OCI-LY7 (cell line): ENCODE results near the gene ESPNL. TPM values are rescaled to one million over a fixed set of nuclear protein-coding genes. Genes with fewer than 3 reads are reported as not detected.

Source experiments
- BruUV-seq: library from RNA; stranded (reverse); fragments of 400-500 nt; replicated peaks from 2 replicates; lab custom pipeline; 2021; lab: Mats Ljungman, UMichigan
- CTCF ChIA-PET: fragments of 300-600 bp; sonication (Branson Sonifier 250); formaldehyde crosslinking; loops from one replicate; lab custom pipeline; 2022; ENCODE audit warnings: antibody characterized with exemption; ENCODE audit not compliant: unreplicated experiment; lab: Charles Lee
- POLR2A ChIA-PET: fragments of 300-600 bp; sonication (Branson Sonifier 250); formaldehyde crosslinking; loops from one replicate; lab custom pipeline; 2022; ENCODE audit warnings: antibody characterized with exemption; lab: Charles Lee
- DNase-seq: peaks from one replicate; pipeline ENCODE4 v3.0.0-alpha.2; 2015; ENCODE audit warnings: low spot score
- H2AFZ ChIP-seq: fragments of 200-600 bp; sonication (generic), shearing (Covaris generic); 2 replicates; pipeline ENCODE4 v1.6.1; 2014; ENCODE audit warnings: mild to moderate bottlenecking, antibody characterized with exemption, low read length, moderate library complexity
- H3K27ac ChIP-seq: fragments of 200-600 bp; sonication (generic); 2 replicates; pipeline ENCODE4 v1.5.1; 2014; ENCODE audit warnings: mixed run types, low read depth, mild to moderate bottlenecking, moderate library complexity, low read length, inconsistent platforms; ENCODE audit not compliant: poor library complexity, severe bottlenecking
- H3K36me3 ChIP-seq: fragments of 200-600 bp; sonication (generic); 2 replicates; pipeline ENCODE4 v1.6.1; 2014; ENCODE audit warnings: mild to moderate bottlenecking, antibody characterized with exemption, low read length, moderate library complexity, mixed read lengths; ENCODE audit not compliant: insufficient read depth
- H3K4me1 ChIP-seq: fragments of 200-600 bp; sonication (generic); 2 replicates; pipeline ENCODE4 v1.5.1; 2014; ENCODE audit warnings: mild to moderate bottlenecking, low read length; ENCODE audit not compliant: insufficient read depth, poor library complexity, severe bottlenecking
- H3K4me2 ChIP-seq: fragments of 200-600 bp; sonication (generic); 2 replicates; pipeline ENCODE4 v1.6.1; 2014; ENCODE audit warnings: mild to moderate bottlenecking, low read length
- H3K4me3 ChIP-seq: fragments of 200-600 bp; sonication (generic); 2 replicates; pipeline ENCODE4 v1.5.1; 2014; ENCODE audit warnings: mild to moderate bottlenecking, low read depth, low read length; ENCODE audit not compliant: poor library complexity, severe bottlenecking
- H3K79me2 ChIP-seq: fragments of 200-600 bp; sonication (generic); 2 replicates; pipeline ENCODE4 v1.6.1; 2016; ENCODE audit warnings: low read depth, mild to moderate bottlenecking, low read length, moderate library complexity, mixed read lengths; ENCODE audit not compliant: insufficient read depth
- H3K9me2 ChIP-seq: fragments of 200-600 bp; sonication (generic); 2 replicates; pipeline ENCODE4 v1.6.1; 2016; ENCODE audit warnings: mild to moderate bottlenecking, low read length, mixed read lengths; ENCODE audit not compliant: insufficient read depth
- H3K9me3 ChIP-seq: fragments of 200-600 bp; sonication (generic); 2 replicates; pipeline ENCODE4 v1.6.1; 2014; ENCODE audit warnings: mild to moderate bottlenecking, mixed run types, low read length, mixed read lengths
- H4K20me1 ChIP-seq: fragments of 200-600 bp; sonication (generic); 2 replicates; pipeline ENCODE4 v1.6.1; 2014; ENCODE audit warnings: mild to moderate bottlenecking, antibody characterized with exemption, low read length, moderate library complexity, mixed read lengths; ENCODE audit not compliant: insufficient read depth
- CTCF ChIP-seq: fragments of 200-600 bp; sonication (generic); conservative IDR thresholded peaks from 2 replicates; pipeline ENCODE4 v1.5.1; 2014; ENCODE audit warnings: mild to moderate bottlenecking, antibody characterized with exemption, low read length, moderate library complexity, mixed read lengths
- EZH2phosphoT487 ChIP-seq: fragments of 200-600 bp; sonication (generic); IDR thresholded peaks from 2 replicates; pipeline ENCODE4 v1.6.1; 2018; ENCODE audit warnings: low read depth, borderline replicate concordance, mild to moderate bottlenecking, mixed run types, antibody characterized with exemption, low read length, moderate library complexity, mixed read lengths
- intact Hi-C: fragments of 100-400 bp; cut with micrococcal nuclease; formaldehyde crosslinking; loops from one replicate; pipeline ENCODE4 v1.10.0; 2022; ENCODE audit not compliant: unreplicated experiment
- total RNA-seq, 2 experiments: library from RNA; depleted of rRNA in 1 of 2; stranded (reverse); fragments of >200 nt in 1 of 2; shearing (Covaris generic) in 1 of 2; gene quantifications; 2 replicates each; pipeline ENCODE4 v1.2.3, GENCODE V29; 2014 to 2022

The ESPNL gene
- total RNA-seq, 2 experiments from 2014 or later = 5.0 to 7.7 TPM

DNA sequence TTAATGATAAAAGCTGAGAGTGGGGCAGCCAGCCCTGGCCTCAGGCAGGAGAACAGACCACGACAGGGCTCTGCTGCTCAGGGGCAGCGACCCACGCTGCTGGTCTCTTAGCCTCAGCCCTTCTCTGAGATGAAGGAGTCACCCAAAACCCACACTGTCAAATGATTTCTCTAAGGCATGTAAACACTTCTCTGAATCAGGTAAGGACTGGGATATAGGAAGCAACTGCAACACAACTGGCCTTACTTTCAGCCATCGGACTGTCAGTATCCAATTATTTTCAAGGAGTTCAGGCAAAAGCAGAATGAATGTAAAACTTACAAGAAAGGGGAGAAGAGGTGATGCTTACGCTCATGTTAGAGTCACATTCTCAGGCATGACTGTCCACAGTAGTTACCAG is 80.4 kb downstream of the ESPNL start:
- Histone ChIP-seq H3K9me3 (no peaks in the 10 kb centered on the region), H3K9me2 (no peaks in the 10 kb centered on the region), H2AFZ (no peak overlapping the region), H3K4me3 (no peak overlapping the region), H3K4me2 (no peak overlapping the region), H3K36me3 (peaks cover 96% of the 10 kb centered on the region), H3K79me2 (no peaks in the 10 kb centered on the region), H4K20me1 (0 out of 2 replicates have a peak, but pooled peaks cover 6% of the 10 kb centered on the region), H3K4me1 (no peaks in the 10 kb centered on the region), H3K27ac (no peak overlapping the region)
- intact Hi-C loops = no loop called here
- CTCF ChIA-PET = no interaction called here
- POLR2A ChIA-PET = no interaction called here
- TF ChIP-seq CTCF (no peak), EZH2phosphoT487 (no peak)
- no TSS peak for BruUV-seq
- DNase-seq = no peak

DNA sequence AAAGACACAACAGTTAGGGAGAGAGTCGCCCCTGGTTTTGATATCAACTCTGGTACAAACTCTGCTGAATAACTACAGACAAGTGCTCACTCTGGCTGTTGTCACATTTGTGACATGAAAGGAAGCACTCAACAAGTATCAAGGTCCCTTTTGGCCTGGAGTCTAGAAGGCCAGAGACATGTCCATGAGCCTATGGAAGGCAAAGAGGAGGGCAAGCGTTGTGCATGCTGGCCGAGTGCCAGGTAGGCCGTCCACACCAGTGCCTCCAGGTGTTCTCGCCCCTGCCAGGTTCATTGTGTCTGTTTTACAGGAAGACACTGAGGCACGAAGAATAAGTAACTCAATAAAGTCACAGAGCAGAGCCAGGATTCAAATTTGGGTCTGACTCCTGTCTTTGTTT is 82.2 kb downstream of the ESPNL start:
- CTCF ChIA-PET = no interaction called here
- no peaks in the 10 kb centered on the region for H3K9me2 ChIP-seq
- no peak overlapping the region for H3K4me3 ChIP-seq
- no peak overlapping the region for H2AFZ ChIP-seq
- H3K9me3 ChIP-seq = no peaks in the 10 kb centered on the region
- H3K4me2 ChIP-seq = no peak overlapping the region
- no peak overlapping the region for H3K27ac ChIP-seq
- H4K20me1 ChIP-seq = 0 out of 2 replicates have a peak, but pooled peaks cover 6% of the 10 kb centered on the region
- no TSS peak for BruUV-seq
- H3K36me3 ChIP-seq = peaks cover 98% of the 10 kb centered on the region
- POLR2A ChIA-PET = no interaction called here
- no peaks in the 10 kb centered on the region for H3K79me2 ChIP-seq
- no peaks in the 10 kb centered on the region for H3K4me1 ChIP-seq
- DNase-seq = no peak
- no peak for TF ChIP-seq CTCF
- no peak for TF ChIP-seq EZH2phosphoT487
- intact Hi-C loops = no loop called here

Other genes with a start within 250 kb of the ESPNL start
- gene RAMP1, start 240.7 kb upstream of the ESPNL start, total RNA-seq (2014; rRNA removed; shearing (Covaris generic)) = not detected in 2 replicates
- 0.42 TPM in 1 of 2 replicates, not detected in the other for gene RAMP1, start 240.7 kb upstream of the ESPNL start, total RNA-seq (2022)
- 18.1 and 19.9 TPM in 2 replicates for gene UBE2F, start 133.3 kb upstream of the ESPNL start, total RNA-seq (2014; rRNA removed; shearing (Covaris generic))
- 21.0 and 27.1 TPM in 2 replicates for gene UBE2F, start 133.3 kb upstream of the ESPNL start, total RNA-seq (2022)
- 39.3 and 41.7 TPM in 2 replicates for gene SCLY, start 39.3 kb upstream of the ESPNL start, total RNA-seq (2014; rRNA removed; shearing (Covaris generic))
- 29.9 and 31.2 TPM in 2 replicates for gene SCLY, start 39.3 kb upstream of the ESPNL start, total RNA-seq (2022)
- gene KLHL30, start 38.3 kb downstream of the ESPNL start, total RNA-seq (2014; rRNA removed; shearing (Covaris generic)) = 0.03 and 0.09 TPM in 2 replicates
- gene KLHL30, start 38.3 kb downstream of the ESPNL start, total RNA-seq (2022) = 1.7 and 1.9 TPM in 2 replicates
- gene ERFE, start 58.6 kb downstream of the ESPNL start, total RNA-seq (2014; rRNA removed; shearing (Covaris generic)) = 7.3 and 8.2 TPM in 2 replicates
- 7.6 and 10.2 TPM in 2 replicates for gene ERFE, start 58.6 kb downstream of the ESPNL start, total RNA-seq (2022)
- gene ILKAP, start 103.4 kb downstream of the ESPNL start, total RNA-seq (2014; rRNA removed; shearing (Covaris generic)) = 33.1 and 36.7 TPM in 2 replicates
- 57.3 and 61.8 TPM in 2 replicates for gene ILKAP, start 103.4 kb downstream of the ESPNL start, total RNA-seq (2022)
- gene HES6, start 139.7 kb downstream of the ESPNL start, total RNA-seq (2014; rRNA removed; shearing (Covaris generic)) = 13.1 and 20.5 TPM in 2 replicates
- 10.9 and 13.8 TPM in 2 replicates for gene HES6, start 139.7 kb downstream of the ESPNL start, total RNA-seq (2022)
- gene PER2, start 188.3 kb downstream of the ESPNL start, total RNA-seq (2014; rRNA removed; shearing (Covaris generic)) = 8.4 and 9.7 TPM in 2 replicates
- gene PER2, start 188.3 kb downstream of the ESPNL start, total RNA-seq (2022) = 18.6 and 20.4 TPM in 2 replicates
- 4.3 and 8.2 TPM in 2 replicates for gene TRAF3IP1, start 220.2 kb downstream of the ESPNL start, total RNA-seq (2014; rRNA removed; shearing (Covaris generic))
- 12.8 and 13.8 TPM in 2 replicates for gene TRAF3IP1, start 220.2 kb downstream of the ESPNL start, total RNA-seq (2022)